ENCODE measurements around the gene RAVER1. TPM values are rescaled to one million over a fixed set of nuclear protein-coding genes. Genes with fewer than 3 reads are reported as not detected.
"Not testable (repeated sequence)": the region's sequence is repeated elsewhere in the genome, so short reads cannot be mapped to it uniquely, and the experiment has no call there.

RAVER1 gene
- total and polyA plus RNA-seq, 2 experiments from 2014 or later: 23.0 to 29.2 TPM

DNA sequence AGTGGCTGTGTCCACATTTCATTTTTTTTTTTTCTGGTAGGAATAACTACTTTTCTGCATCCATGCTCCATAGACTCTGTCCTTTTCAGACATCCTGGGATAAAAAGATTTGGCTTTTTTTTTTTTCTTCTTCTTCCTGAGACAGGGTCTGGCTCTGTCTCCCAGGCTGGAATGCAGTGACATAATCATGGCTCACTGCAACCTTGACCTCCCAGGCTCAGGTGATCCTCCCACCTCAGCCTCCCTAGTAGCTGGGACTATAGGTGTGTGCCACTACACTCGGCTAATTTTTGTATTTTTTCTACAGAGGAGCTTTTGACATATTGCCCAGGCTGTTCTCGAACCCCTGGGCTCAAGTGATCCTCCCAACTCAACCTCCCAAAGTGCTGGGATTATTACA is 10.2 kb upstream of the RAVER1 start:
- no peaks in the 10 kb centered on the region for H3K79me2 ChIP-seq (ENCODE audit: insufficient read depth)
- H4K20me1 ChIP-seq (ENCODE audit: insufficient read depth): no peaks in the 10 kb centered on the region
- no peak overlapping the region for H3K27ac ChIP-seq
- in situ Hi-C loops (cut with MboI): no loop called here
- H3K4me2 ChIP-seq (ENCODE audit: unreplicated experiment): no peak overlapping the region
- TF ChIP-seq EZH2 (IDR thresholded peaks at IDR 0.05; ENCODE audit: insufficient read depth, poor library complexity, severe bottlenecking): no peak
- no peak for TF ChIP-seq EZH2phosphoT487 (IDR thresholded peaks at IDR 0.05; ENCODE audit: insufficient read depth, low read depth)
- peaks cover 7% of the 10 kb centered on the region; the same call in 1 of the 2 replicates for H3K4me1 ChIP-seq (ENCODE audit: insufficient read depth)
- no peak for DNase-seq
- H3K36me3 ChIP-seq (ENCODE audit: low read depth): no peaks in the 10 kb centered on the region
- H2AFZ ChIP-seq: no peak overlapping the region
- peaks cover 4% of the 10 kb centered on the region; the same call in 1 of the 2 replicates for H3F3A ChIP-seq (ENCODE audit: insufficient read depth)
- WGBS, 2 experiments (ENCODE audit: low coverage in 1 of 2, low lambda C conversion rate in 2 of 2, missing lambda C conversion rate in 2 of 2): 68 to 82% methylated on average over 2 of the region's 2 CpGs
- no peak overlapping the region for H3K4me3 ChIP-seq
- H3K9ac ChIP-seq: no peak overlapping the region
- H3K9me2 ChIP-seq (ENCODE audit: insufficient read depth): no peaks in the 10 kb centered on the region
- H3K27me3 ChIP-seq (replicated peaks; ENCODE audit: insufficient read depth): no peaks in the 10 kb centered on the region
- H3K9me3 ChIP-seq (ENCODE audit: low read depth): no peaks in the 10 kb centered on the region

DNA sequence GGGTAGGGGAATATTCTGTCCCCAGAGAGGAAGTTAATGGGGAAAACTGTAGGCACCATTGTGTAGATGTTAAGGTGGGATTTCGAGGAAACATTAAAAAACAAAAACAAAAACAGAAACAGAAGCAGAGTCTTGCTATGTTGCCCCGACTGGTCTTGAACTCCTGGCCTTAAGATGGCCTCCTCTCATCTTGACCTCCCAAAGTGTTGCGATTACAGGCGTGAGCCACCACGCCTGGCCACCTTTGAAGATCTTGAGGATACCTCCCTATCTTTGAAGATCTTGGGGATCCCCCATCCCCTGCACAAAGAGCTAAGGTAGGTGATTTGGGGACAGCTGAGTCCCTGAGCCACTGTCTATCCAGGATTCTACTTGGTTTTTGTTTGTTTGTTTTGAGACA is 6.6 kb upstream of the RAVER1 start:
- WGBS, 2 experiments (ENCODE audit: low coverage in 1 of 2, low lambda C conversion rate in 2 of 2, missing lambda C conversion rate in 2 of 2): 86% methylated on average over 5 of the region's 5 CpGs
- TF ChIP-seq EZH2phosphoT487 (IDR thresholded peaks at IDR 0.05; ENCODE audit: insufficient read depth, low read depth): no peak
- TF ChIP-seq EZH2 (IDR thresholded peaks at IDR 0.05; ENCODE audit: insufficient read depth, poor library complexity, severe bottlenecking): no peak

DNA sequence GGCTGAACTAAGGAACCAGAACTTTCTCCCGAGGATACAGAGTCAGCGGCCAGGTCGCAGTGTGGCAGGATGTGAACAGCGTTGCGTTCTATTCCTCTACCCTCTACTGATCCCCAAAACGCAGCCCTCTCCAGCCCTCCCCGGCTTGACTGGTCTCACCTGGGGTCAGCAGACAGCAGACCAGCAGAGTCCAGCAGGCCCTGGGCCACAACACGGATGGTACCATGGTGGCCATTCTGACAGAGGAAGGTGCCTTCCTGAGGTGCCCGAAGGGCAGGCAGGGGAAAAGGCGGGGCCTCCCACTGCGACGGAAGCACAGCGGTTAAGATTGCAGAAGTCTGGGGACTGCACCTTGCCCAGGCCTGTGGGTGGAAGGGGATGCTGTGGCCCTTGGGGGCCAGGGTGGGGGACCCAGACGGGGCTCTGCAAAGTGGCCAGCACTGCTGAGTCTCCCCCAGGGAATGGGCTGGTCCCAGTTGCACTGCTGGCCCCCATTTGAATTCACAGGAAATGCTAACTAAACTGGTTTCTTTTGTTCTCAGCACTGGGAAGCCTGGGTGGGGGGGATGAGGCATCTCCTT is 6.1 kb upstream of the RAVER1 start, which contains the start of gene ICAM3:
Gene ICAM3 (minus strand): TSS at position 245 of the 581 bp plus-strand sequence. CDS start 10 bp downstream, at position 235.
- in situ Hi-C loops (cut with MboI): no loop called here
- DNase-seq: no peak
- Histone ChIP-seq H3K9me2 (ENCODE audit: insufficient read depth) (no peaks in the 10 kb centered on the region), H3K79me2 (ENCODE audit: insufficient read depth) (no peaks in the 10 kb centered on the region), H3K9me3 (ENCODE audit: low read depth) (no peaks in the 10 kb centered on the region), H3K27ac (no peak within 1 kb of the TSS), H3K4me2 (ENCODE audit: unreplicated experiment) (no peak within 1 kb of the TSS), H3K36me3 (ENCODE audit: low read depth) (no peaks in the 10 kb centered on the region), H3K4me1 (ENCODE audit: insufficient read depth) (no peaks in the 10 kb centered on the region), H3F3A (ENCODE audit: insufficient read depth) (no peaks in the 10 kb centered on the region), H4K20me1 (ENCODE audit: insufficient read depth) (no peaks in the 10 kb centered on the region), H3K27me3 (replicated peaks; ENCODE audit: insufficient read depth) (no peaks in the 10 kb centered on the region), H3K4me3 (no peak within 1 kb of the TSS), H2AFZ (no peak within 1 kb of the TSS), H3K9ac (no peak within 1 kb of the TSS)
- no peak for TF ChIP-seq EZH2 (IDR thresholded peaks at IDR 0.05; ENCODE audit: insufficient read depth, poor library complexity, severe bottlenecking)
- TF ChIP-seq EZH2phosphoT487 (IDR thresholded peaks at IDR 0.05; ENCODE audit: insufficient read depth, low read depth): no peak
- 74 to 78% methylated on average over 12 to 14 of the region's 14 CpGs for WGBS, 2 experiments (ENCODE audit: low coverage in 1 of 2, low lambda C conversion rate in 2 of 2, missing lambda C conversion rate in 2 of 2)

More for the DNA sequence above, 6.6 kb upstream of the RAVER1 start:
- Histone ChIP-seq H3K36me3 (ENCODE audit: low read depth) (no peaks in the 10 kb centered on the region), H3K79me2 (ENCODE audit: insufficient read depth) (no peaks in the 10 kb centered on the region), H3F3A (ENCODE audit: insufficient read depth) (no peaks in the 10 kb centered on the region), H4K20me1 (ENCODE audit: insufficient read depth) (no peaks in the 10 kb centered on the region), H3K4me3 (no peak overlapping the region), H3K27me3 (replicated peaks; ENCODE audit: insufficient read depth) (no peaks in the 10 kb centered on the region), H3K4me1 (ENCODE audit: insufficient read depth) (no peaks in the 10 kb centered on the region), H3K27ac (no peak overlapping the region), H3K9ac (no peak overlapping the region), H3K4me2 (ENCODE audit: unreplicated experiment) (no peak overlapping the region), H2AFZ (no peak overlapping the region), H3K9me3 (ENCODE audit: low read depth) (no peaks in the 10 kb centered on the region), H3K9me2 (ENCODE audit: insufficient read depth) (no peaks in the 10 kb centered on the region)
- DNase-seq: no peak
- in situ Hi-C loops (cut with MboI): no loop called here

DNA sequence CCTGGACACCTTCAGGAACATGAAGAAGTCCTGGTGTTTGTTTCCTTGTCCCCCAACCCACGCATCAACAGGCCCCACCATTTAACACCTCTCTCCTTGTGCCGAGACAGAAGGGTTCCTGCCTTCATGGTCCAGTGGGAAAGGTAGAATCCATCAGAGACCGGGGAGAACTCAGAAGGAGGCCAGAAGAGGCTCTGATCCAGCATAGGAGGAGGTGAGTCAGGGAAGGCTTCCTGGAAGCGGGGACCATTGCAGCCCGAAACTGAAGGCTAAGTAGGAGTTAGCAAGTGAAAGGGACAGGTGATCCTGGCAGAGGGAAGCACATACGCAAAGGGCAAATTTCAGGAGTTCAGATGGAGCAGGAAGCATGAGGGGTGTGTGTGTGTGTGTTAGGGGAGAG is 5.6 kb upstream of the RAVER1 start:
- no peak overlapping the region for H3K27ac ChIP-seq
- H3K9me2 ChIP-seq (ENCODE audit: insufficient read depth): no peaks in the 10 kb centered on the region
- H2AFZ ChIP-seq: no peak overlapping the region
- H3K4me3 ChIP-seq: no peak overlapping the region
- H3K79me2 ChIP-seq (ENCODE audit: insufficient read depth): no peaks in the 10 kb centered on the region
- no peaks in the 10 kb centered on the region for H3K27me3 ChIP-seq (replicated peaks; ENCODE audit: insufficient read depth)
- in situ Hi-C loops (cut with MboI): no loop called here
- H4K20me1 ChIP-seq (ENCODE audit: insufficient read depth): no peaks in the 10 kb centered on the region
- 70 to 71% methylated on average over 6 of the region's 6 CpGs for WGBS, 2 experiments (ENCODE audit: low coverage in 1 of 2, low lambda C conversion rate in 2 of 2, missing lambda C conversion rate in 2 of 2)
- DNase-seq: no peak
- H3F3A ChIP-seq (ENCODE audit: insufficient read depth): no peaks in the 10 kb centered on the region
- H3K4me2 ChIP-seq (ENCODE audit: unreplicated experiment): no peak overlapping the region
- no peaks in the 10 kb centered on the region for H3K36me3 ChIP-seq (ENCODE audit: low read depth)
- no peaks in the 10 kb centered on the region for H3K4me1 ChIP-seq (ENCODE audit: insufficient read depth)
- H3K9ac ChIP-seq: no peak overlapping the region
- TF ChIP-seq EZH2phosphoT487 (IDR thresholded peaks at IDR 0.05; ENCODE audit: insufficient read depth, low read depth): no peak
- TF ChIP-seq EZH2 (IDR thresholded peaks at IDR 0.05; ENCODE audit: insufficient read depth, poor library complexity, severe bottlenecking): no peak
- no peaks in the 10 kb centered on the region for H3K9me3 ChIP-seq (ENCODE audit: low read depth)

DNA sequence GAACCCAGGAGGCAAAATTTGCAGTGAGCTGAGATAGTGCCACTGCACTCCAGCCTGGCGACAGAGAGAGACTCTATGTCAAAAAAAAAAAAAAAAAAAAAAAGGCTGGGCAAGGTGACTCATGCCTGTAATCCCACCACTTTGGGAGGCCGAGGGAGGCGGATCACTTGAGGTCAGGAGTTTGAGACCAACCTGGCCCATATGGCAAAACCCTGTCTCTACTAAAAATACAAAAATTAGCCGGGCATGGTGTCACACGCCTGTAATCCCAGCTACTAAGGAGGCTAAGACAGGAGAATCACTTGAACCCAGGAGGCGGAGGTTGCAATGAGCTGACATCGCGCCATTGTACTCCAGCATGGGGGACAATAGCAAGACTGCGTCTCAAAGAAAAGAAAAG is 3.4 kb upstream of the RAVER1 start:
- not testable (repeated sequence) for DNase-seq
- 91 to 92% methylated on average over 9 of the region's 9 CpGs for WGBS, 2 experiments (ENCODE audit: low coverage in 1 of 2, low lambda C conversion rate in 2 of 2, missing lambda C conversion rate in 2 of 2)

More for the DNA sequence above, 3.4 kb upstream of the RAVER1 start:
- H3K4me1 ChIP-seq (ENCODE audit: insufficient read depth); H3F3A ChIP-seq (ENCODE audit: insufficient read depth); H3K27me3 ChIP-seq (replicated peaks; ENCODE audit: insufficient read depth); H3K9ac ChIP-seq; H3K36me3 ChIP-seq (ENCODE audit: low read depth); H4K20me1 ChIP-seq (ENCODE audit: insufficient read depth); H3K9me3 ChIP-seq (ENCODE audit: low read depth); in situ Hi-C loops (cut with MboI); H3K9me2 ChIP-seq (ENCODE audit: insufficient read depth); H2AFZ ChIP-seq; H3K4me2 ChIP-seq (ENCODE audit: unreplicated experiment); H3K27ac ChIP-seq; H3K4me3 ChIP-seq: not testable (repeated sequence)
- H3K79me2 ChIP-seq (ENCODE audit: insufficient read depth): peaks cover 14% of the 10 kb centered on the region
